BE2C (cell line): ENCODE measurements around the gene THADA.
A peak's percentile ranks its signal among the peaks of the same experiment; 100 is the strongest.
"Not testable (repeated sequence)": the region's sequence is repeated elsewhere in the genome, so short reads cannot be mapped to it uniquely, and the experiment has no call there.

Experiments used
- DNase-seq: peaks from one replicate; pipeline ENCODE4 v3.0.0-alpha.2; 2020
- H3K27me3 ChIP-seq: fragments of 250-450 bp; sonication (Bioruptor Pico); 2 replicates; pipeline ENCODE4 v1.5.1; 2020; ENCODE audit warnings: mild to moderate bottlenecking
- H3K36me3 ChIP-seq: fragments of 250-450 bp; sonication (Bioruptor Pico); 2 replicates; pipeline ENCODE4 v1.5.1; 2020; ENCODE audit warnings: mild to moderate bottlenecking
- H3K4me1 ChIP-seq: fragments of 250-450 bp; sonication (Bioruptor Pico); 2 replicates; pipeline ENCODE4 v1.5.1; 2020
- H3K4me3 ChIP-seq: 2 replicates; pipeline ENCODE4 v1.5.1; 2011; ENCODE audit warnings: low read depth, low read length
- H3K9me3 ChIP-seq: fragments of 250-450 bp; sonication (Bioruptor Pico); 2 replicates; pipeline ENCODE4 v1.5.1; 2020
- CTCF ChIP-seq: IDR thresholded peaks from 2 replicates; pipeline ENCODE4 v1.5.1; 2012; ENCODE audit warnings: mild to moderate bottlenecking, low read depth, low read length

Gene THADA

GRCh38 chr2:43194121-43194869, 401.5 kb downstream of the THADA start:
- H3K4me3 ChIP-seq = no peak overlapping the region
- no peaks in the 10 kb centered on the region for H3K27me3 ChIP-seq
- no peaks in the 10 kb centered on the region for H3K36me3 ChIP-seq
- TF ChIP-seq CTCF = no peak
- no peak for DNase-seq
- no peaks in the 10 kb centered on the region for H3K4me1 ChIP-seq
- no peaks in the 10 kb centered on the region; the same call in 1 of the 2 replicates for H3K9me3 ChIP-seq

DNA sequence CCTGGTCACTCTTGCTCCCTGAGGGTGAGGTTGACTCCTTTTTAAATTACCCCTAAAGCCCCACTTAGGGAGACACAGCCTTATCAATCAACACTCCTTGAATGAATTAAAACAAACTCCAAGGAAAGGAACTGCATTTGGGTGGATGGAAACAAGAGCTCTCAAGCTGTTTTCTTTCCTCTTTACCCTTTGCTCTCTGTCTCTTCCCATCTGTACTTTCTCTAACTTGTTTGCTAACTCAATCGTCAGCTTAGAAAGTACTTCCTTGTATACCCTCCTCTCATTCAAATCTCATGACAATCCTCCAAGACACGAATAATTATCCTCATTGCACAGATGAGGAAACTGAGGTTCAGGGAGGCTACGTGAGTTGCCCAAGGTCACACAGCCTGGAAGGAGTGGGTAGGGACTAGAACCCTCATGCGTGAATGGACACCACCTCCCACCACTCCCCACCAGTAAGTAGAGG, 402.2 kb downstream of the THADA start:
- Histone ChIP-seq H3K27me3 (no peaks in the 10 kb centered on the region), H3K9me3 (no peaks in the 10 kb centered on the region; the same call in 1 of the 2 replicates), H3K4me3 (no peak overlapping the region), H3K36me3 (no peaks in the 10 kb centered on the region), H3K4me1 (no peaks in the 10 kb centered on the region)
- no peak for TF ChIP-seq CTCF
- DNase-seq = no peak

- Histone ChIP-seq H3K4me1 (no peaks in the 10 kb centered on the region), H3K36me3 (no peaks in the 10 kb centered on the region), H3K4me3 (no peak overlapping the region), H3K9me3 (no peaks in the 10 kb centered on the region; the same call in 1 of the 2 replicates), H3K27me3 (no peaks in the 10 kb centered on the region)
- no peak for DNase-seq
- no peak for TF ChIP-seq CTCF
Observed at GRCh38 chr2:43192744-43193651, 402.8 kb downstream of the THADA start.

GRCh38 chr2:43191947-43192516, 403.8 kb downstream of the THADA start:
- Histone ChIP-seq H3K4me3 (no peak overlapping the region), H3K27me3 (no peaks in the 10 kb centered on the region), H3K9me3 (no peaks in the 10 kb centered on the region), H3K36me3 (no peaks in the 10 kb centered on the region), H3K4me1 (no peaks in the 10 kb centered on the region)
- TF ChIP-seq CTCF = peak; percentile 38
- no peak for DNase-seq

GRCh38 chr2:43190311-43191052, 405.4 kb downstream of the THADA start:
- Histone ChIP-seq H3K4me1 (no peaks in the 10 kb centered on the region), H3K27me3 (no peaks in the 10 kb centered on the region), H3K4me3 (no peak overlapping the region), H3K9me3 (no peaks in the 10 kb centered on the region), H3K36me3 (no peaks in the 10 kb centered on the region)
- no peak for DNase-seq
- TF ChIP-seq CTCF = no peak

- not testable (repeated sequence) for H3K36me3 ChIP-seq, H3K4me1 ChIP-seq, H3K9me3 ChIP-seq, DNase-seq, H3K4me3 ChIP-seq, H3K27me3 ChIP-seq
Observed at GRCh38 chr2:43189861-43190260, 406.0 kb downstream of the THADA start.
